KMS-11 (cell line): ENCODE results near the gene SPATS2.
"Not testable (repeated sequence)": the region's sequence is repeated elsewhere in the genome, so short reads cannot be mapped to it uniquely, and the experiment has no call there.

ENCODE experiments used
- H2AFZ ChIP-seq: fragments of 200-600 bp; sonication (generic); 2 replicates; pipeline ENCODE4 v1.6.1; 2016; ENCODE audit warnings: antibody characterized with exemption, mixed run types, low read depth
- H3K27ac ChIP-seq: fragments of 200-600 bp; sonication (generic); 2 replicates; pipeline ENCODE4 v1.6.1; 2016; ENCODE audit warnings: mild to moderate bottlenecking, mixed run types
- H3K27me3 ChIP-seq: fragments of 200-600 bp; sonication (generic); 2 replicates; pipeline ENCODE4 v1.6.1; 2017; ENCODE audit warnings: mild to moderate bottlenecking, low read depth, mixed run types, moderate library complexity; ENCODE audit not compliant: insufficient read depth
- H3K36me3 ChIP-seq: fragments of 200-600 bp; sonication (generic); 2 replicates; pipeline ENCODE4 v1.6.1; 2017; ENCODE audit warnings: mild to moderate bottlenecking, mixed run types; ENCODE audit not compliant: insufficient read depth
- H3K4me1 ChIP-seq: fragments of 200-600 bp; sonication (generic); 2 replicates; pipeline ENCODE4 v1.6.1; 2016; ENCODE audit warnings: mild to moderate bottlenecking, low read depth, mixed run types; ENCODE audit not compliant: poor library complexity, severe bottlenecking
- H3K4me2 ChIP-seq: fragments of 200-600 bp; sonication (generic); 2 replicates; pipeline ENCODE4 v1.7.0; 2016; ENCODE audit warnings: mild to moderate bottlenecking, mixed run types
- H3K4me3 ChIP-seq: fragments of 200-600 bp; sonication (generic); IDR thresholded peaks from 2 replicates; pipeline ENCODE4 v1.6.1; 2017; ENCODE audit warnings: low read depth, low read length, mixed read lengths; ENCODE audit not compliant: insufficient read depth
- H3K79me2 ChIP-seq: fragments of 200-600 bp; sonication (generic); 2 replicates; pipeline ENCODE4 v1.6.1; 2016; ENCODE audit warnings: low read depth, mixed run types; ENCODE audit not compliant: insufficient read depth
- H3K9ac ChIP-seq: fragments of 200-600 bp; sonication (generic); 2 replicates; pipeline ENCODE4 v1.6.1; 2016; ENCODE audit warnings: mild to moderate bottlenecking, mixed run types
- H4K20me1 ChIP-seq: fragments of 200-600 bp; sonication (generic); 2 replicates; pipeline ENCODE4 v1.6.1; 2016; ENCODE audit warnings: mild to moderate bottlenecking, mixed run types; ENCODE audit not compliant: insufficient read depth
- TF ChIP-seq, protein P1 (sequence below): fragments of 200-600 bp; sonication (generic); conservative IDR thresholded peaks from 2 replicates; pipeline ENCODE4 v1.6.1; 2017; ENCODE audit warnings: low read depth, mild to moderate bottlenecking, antibody characterized with exemption, low read length, moderate library complexity, mixed read lengths

Gene SPATS2

GRCh38 chr12:49432616-49433015 is 65.4 kb downstream of the SPATS2 start:
- no peaks in the 10 kb centered on the region for H4K20me1 ChIP-seq
- peaks cover 57% of the 10 kb centered on the region for H3K4me1 ChIP-seq
- H3K4me2 ChIP-seq: no peak overlapping the region
- peaks cover 35% of the 10 kb centered on the region; the same call in 1 of the 2 replicates for H3K79me2 ChIP-seq
- H3K4me3 ChIP-seq: no peak overlapping the region
- TF ChIP-seq, protein P1, sequence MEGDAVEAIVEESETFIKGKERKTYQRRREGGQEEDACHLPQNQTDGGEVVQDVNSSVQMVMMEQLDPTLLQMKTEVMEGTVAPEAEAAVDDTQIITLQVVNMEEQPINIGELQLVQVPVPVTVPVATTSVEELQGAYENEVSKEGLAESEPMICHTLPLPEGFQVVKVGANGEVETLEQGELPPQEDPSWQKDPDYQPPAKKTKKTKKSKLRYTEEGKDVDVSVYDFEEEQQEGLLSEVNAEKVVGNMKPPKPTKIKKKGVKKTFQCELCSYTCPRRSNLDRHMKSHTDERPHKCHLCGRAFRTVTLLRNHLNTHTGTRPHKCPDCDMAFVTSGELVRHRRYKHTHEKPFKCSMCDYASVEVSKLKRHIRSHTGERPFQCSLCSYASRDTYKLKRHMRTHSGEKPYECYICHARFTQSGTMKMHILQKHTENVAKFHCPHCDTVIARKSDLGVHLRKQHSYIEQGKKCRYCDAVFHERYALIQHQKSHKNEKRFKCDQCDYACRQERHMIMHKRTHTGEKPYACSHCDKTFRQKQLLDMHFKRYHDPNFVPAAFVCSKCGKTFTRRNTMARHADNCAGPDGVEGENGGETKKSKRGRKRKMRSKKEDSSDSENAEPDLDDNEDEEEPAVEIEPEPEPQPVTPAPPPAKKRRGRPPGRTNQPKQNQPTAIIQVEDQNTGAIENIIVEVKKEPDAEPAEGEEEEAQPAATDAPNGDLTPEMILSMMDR: no peak
- no peaks in the 10 kb centered on the region for H3K36me3 ChIP-seq
- H3K27ac ChIP-seq: no peak overlapping the region
- H2AFZ ChIP-seq: no peak overlapping the region
- H3K27me3 ChIP-seq: no peaks in the 10 kb centered on the region
- H3K9ac ChIP-seq: no peak overlapping the region

GRCh38 chr12:49436799-49437198 is 69.5 kb downstream of the SPATS2 start:
- H2AFZ ChIP-seq, H4K20me1 ChIP-seq, H3K4me2 ChIP-seq, H3K4me3 ChIP-seq, H3K27me3 ChIP-seq, H3K36me3 ChIP-seq, H3K9ac ChIP-seq, H3K27ac ChIP-seq: not testable (repeated sequence)
- H3K4me1 ChIP-seq: peaks cover 15% of the 10 kb centered on the region
- peaks cover 41% of the 10 kb centered on the region; the same call in 1 of the 2 replicates for H3K79me2 ChIP-seq

DNA sequence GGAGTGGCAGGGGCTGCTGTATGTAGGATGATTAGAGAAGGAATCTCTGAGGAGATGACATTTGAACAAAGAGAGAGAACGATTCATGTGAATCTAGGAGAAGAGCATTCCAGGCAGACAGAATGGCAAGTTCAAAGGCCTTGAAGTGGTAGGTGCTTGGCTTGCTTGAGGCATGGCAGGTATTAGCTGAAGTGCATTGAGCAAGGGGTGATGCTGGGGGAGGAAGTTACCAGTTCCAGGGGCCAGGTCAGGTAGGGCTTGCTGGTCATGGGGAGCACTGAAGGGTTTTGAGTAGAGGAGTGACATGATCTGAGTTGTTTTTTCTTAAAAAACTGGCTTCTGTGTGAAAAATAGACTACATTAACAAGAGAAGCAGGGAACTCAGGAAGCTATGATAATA is 71.8 kb downstream of the SPATS2 start:
- Histone ChIP-seq H3K27ac (no peak overlapping the region), H3K36me3 (no peaks in the 10 kb centered on the region), H4K20me1 (no peaks in the 10 kb centered on the region), H3K79me2 (peaks cover 33% of the 10 kb centered on the region; the same call in 1 of the 2 replicates), H3K27me3 (no peaks in the 10 kb centered on the region), H3K9ac (no peak overlapping the region), H3K4me3 (no peak overlapping the region), H3K4me2 (no peak overlapping the region), H2AFZ (no peak overlapping the region), H3K4me1 (peaks cover 3% of the 10 kb centered on the region)
- TF ChIP-seq, protein P1: no peak

GRCh38 chr12:49440035-49440434 is 72.8 kb downstream of the SPATS2 start:
- Histone ChIP-seq H3K27ac (no peak overlapping the region), H2AFZ (no peak overlapping the region), H3K4me3 (no peak overlapping the region), H3K4me2 (no peak overlapping the region), H3K79me2 (peaks cover 37% of the 10 kb centered on the region; the same call in 1 of the 2 replicates), H4K20me1 (no peaks in the 10 kb centered on the region), H3K4me1 (peaks cover 5% of the 10 kb centered on the region), H3K9ac (no peak overlapping the region), H3K36me3 (no peaks in the 10 kb centered on the region), H3K27me3 (no peaks in the 10 kb centered on the region)
- TF ChIP-seq, protein P1: no peak

GRCh38 chr12:49442915-49443314 is 75.7 kb downstream of the SPATS2 start:
- peaks cover 14% of the 10 kb centered on the region for H3K4me1 ChIP-seq
- TF ChIP-seq, protein P1: no peak
- no peaks in the 10 kb centered on the region for H3K27me3 ChIP-seq
- H3K27ac ChIP-seq: no peak overlapping the region
- no peaks in the 10 kb centered on the region for H4K20me1 ChIP-seq
- no peak overlapping the region for H2AFZ ChIP-seq
- no peak overlapping the region for H3K4me2 ChIP-seq
- no peak overlapping the region for H3K4me3 ChIP-seq
- H3K9ac ChIP-seq: no peak overlapping the region
- H3K36me3 ChIP-seq: no peaks in the 10 kb centered on the region
- H3K79me2 ChIP-seq: peaks cover 41% of the 10 kb centered on the region; the same call in 1 of the 2 replicates
